Dermis blood vessel endothelial cell (primary cell): ENCODE data around the gene OGFR. TPM values are rescaled to one million over a fixed set of nuclear protein-coding genes. Genes with fewer than 3 reads are reported as not detected.
A peak's percentile ranks its signal among the peaks of the same experiment; 100 is the strongest.
"Not testable (repeated sequence)": the region's sequence is repeated elsewhere in the genome, so short reads cannot be mapped to it uniquely, and the experiment has no call there.

Experiments
- DNase-seq: peaks from one replicate; pipeline ENCODE4 v3.0.0; 2010
- total RNA-seq: library from RNA; depleted of rRNA; stranded (reverse); fragments of >200 nt; gene quantifications from 2 replicates; pipeline ENCODE4 v1.2.3, GENCODE V29; 2014

The OGFR gene
- total RNA-seq, 1 donor from 2014 or later, result 48.8 TPM

DNA sequence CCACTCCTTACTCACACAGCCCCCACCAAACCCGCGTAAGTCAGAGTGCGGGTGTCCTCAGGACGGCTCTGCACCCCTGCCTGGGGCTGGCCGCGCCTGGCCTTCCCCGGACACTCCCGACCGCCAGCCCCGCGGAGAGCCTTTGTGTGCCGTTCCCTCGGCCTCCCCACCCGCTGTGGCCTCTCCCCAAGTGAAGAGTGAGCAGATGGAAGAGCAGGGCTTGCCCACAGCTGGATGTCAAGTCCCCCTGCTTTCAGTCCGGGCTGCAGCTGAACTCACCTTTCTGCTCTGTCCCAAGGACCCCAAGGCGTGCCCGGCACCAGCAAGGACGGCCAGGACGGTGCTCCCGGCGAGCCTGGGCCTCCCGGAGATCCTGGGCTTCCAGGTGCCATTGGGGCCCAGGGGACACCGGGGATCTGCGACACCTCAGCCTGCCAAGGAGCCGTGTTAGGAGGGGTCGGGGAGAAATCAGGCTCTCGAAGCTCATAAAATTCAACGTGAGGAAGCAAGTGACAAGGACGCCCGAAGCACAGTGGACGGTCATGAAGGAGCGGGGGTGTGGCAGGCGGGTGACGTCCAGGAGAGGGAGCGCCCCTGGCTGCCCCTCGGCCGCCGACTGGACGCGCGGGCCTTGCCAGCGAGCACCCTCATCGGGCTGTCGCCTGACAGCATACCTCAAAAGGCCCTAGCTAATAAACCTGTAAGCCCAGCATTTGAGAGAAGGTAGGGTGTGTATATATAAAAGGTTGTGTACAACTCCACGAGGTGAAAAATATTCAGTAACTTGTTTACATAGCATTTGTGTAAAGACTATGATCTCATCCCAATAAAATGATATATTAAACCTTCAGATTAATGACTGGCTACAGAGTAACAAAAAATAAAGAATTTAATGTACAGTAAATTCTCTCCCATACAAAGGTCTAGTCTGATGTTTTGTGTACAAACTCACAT is 35.9 kb downstream of the OGFR start:
- no peak for DNase-seq

DNA sequence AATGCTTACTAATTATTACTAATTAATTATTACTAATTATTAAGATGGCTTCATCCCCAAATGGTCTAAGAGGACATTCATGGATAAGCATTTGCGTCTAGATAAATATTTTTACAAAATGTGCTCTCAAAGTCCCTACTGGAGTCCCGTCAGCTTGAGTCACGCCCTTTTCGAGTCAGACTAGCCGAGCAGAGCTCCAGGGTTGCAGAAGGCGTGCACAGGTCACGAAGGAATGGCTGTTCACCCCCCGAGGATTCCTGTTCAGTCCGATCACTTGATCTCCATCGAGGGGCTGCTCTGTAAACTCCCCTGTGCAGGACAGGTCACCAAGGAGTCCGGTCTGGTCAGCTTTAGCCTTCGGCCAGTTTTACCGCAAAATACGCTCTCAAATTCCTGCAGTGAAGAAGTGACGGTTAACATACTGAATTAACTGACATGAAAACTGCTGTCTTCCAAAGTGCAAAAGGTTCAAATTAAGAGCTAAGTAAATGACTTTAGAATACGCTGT is 37.1 kb downstream of the OGFR start:
- no peak for DNase-seq

DNA sequence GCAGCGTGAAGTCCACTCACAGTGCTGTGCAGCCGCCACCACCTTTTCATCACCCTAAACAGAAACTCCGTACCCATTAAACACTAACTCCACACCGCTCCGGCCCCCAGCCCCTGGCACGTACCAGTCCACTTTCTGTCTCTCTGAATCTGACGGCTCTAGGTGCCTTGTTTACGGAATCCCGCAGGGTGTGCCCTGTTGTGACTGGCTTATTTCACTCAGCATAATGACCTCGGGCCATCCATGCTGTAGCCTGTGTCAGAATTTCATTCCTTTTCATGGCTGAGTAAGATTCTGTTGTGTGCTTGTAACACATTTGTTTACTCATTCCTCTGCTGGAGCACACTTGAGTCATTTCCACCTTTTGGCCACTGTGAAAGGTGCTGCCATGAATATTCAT is 39.0 kb downstream of the OGFR start:
- no peak for DNase-seq

DNA sequence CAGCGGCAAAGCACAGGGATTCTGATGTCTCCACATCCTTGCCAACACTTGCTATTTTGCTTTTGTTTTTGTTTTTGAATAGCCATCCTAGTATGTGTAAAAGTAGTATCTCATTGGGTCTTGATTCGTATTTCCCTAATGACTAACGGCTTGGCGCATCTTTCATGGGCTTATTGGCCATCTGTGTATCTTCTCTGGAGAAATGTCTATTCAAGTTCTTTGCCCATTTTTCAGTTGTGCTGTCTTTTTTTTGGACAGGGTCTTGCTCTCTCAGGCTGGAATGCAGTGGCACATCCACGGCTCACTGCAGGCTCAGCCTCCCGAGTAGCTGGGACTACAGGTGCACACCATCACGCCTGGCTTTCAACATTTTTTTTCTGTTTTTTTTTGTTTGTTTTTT is 39.5 kb downstream of the OGFR start:
- no peak for DNase-seq

DNA sequence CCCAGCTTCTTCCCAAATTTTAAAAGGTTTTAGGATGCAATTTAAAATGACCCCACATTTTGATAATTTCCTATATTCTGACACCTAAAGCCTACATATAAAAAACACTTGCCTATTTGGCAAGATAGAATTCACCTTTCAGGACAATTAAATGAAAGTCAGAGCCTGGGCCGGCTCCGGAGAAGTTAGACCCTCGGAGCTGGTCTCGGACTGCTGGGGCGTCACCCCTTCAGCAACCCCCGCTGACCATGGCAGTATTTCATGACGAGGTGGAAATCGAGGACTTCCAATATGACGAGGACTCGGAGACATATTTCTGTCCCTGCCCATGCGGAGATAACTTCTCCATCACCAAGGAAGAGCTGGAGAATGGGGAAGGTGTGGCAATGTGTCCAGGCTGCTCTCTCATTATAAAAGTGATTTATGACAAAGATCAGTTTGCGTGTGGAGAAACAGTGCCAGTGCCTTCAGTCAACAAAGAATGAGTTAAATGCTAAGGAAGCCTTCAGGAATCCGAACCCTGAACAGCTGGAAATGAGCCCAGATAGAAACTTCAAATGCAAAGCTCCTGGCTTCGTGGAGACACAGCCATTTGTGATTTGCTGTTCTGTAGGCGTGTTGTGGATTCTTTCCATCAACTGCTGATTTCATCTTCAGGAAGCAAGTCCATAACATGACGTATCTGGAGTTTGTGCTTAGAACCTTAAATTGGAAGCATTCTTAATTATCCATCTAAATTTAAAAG is 41.0 kb downstream of the OGFR start:
- DNase-seq, result no peak

DNA sequence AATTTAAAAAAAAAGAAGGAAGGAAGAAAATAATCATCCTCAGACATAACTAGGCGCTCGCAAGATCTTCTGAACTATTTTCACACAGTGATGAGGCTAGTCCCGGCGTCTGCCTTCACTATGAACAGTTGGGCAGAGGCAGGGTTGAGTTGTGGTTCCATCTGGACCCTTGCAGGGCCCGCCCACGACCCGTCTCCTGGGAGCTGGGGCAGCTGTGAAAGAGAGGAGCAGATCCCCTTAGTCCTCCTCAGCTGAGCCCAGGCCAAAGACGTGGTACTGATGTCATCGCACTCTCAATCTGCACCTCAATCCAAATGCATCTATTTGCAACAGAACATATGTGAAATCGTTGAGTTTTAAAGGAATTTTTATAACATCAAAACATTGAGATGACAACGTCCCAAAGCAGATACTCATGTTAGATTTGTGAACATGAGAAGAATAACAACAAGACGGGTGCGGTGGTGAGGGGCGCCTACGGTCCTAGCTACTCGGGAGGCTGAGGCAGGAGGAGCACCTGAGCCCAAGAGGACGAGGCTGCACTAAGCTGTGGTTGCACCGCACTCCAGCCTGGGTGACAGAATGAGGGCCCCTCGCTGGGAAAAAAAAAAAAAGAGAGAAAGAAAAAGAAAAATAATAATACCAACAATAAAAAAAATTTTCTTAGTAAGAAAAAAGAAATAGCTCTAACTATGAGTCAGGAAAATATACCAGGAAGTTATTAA is 41.7 kb downstream of the OGFR start:
- DNase-seq, result no peak

DNA sequence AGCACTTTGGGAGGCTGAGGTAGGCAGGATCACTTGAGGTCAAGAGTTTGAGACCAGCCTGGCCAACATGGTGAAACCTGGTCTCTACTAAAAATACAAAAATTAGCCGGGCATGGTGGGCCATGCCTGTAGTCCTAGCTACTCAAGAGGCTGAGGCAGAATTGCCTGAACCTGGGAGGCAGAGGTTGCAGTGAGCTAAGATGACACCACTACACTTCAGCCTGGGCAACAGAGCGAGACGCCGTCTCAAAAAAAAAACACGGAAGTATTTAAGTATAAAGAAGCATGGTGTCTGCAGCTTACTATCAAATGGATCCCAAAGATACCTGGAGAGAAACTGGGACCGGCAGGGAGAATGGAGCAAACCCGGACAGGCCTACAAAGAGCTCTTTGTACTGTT is 44.3 kb downstream of the OGFR start:
- not testable (repeated sequence) for DNase-seq

DNA sequence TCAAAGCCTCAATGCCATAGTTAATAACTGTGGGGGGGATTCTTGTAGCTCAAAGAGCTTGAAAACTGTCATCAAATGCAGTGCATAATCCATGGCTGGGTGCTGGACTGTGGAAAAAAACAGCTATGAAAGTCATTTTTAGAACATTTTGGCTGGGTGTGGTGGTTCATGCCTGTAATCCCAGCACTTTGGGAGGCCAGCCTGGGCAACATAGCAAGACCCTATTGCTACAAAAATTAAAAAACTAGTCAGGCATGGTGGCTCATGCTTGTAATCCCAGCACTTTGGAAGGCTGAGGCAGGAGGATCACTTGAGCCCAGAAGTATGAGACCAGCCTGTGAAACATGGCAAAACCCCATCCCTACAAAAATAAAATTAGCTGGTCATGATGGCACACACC is 44.8 kb downstream of the OGFR start:
- no peak for DNase-seq

DNA sequence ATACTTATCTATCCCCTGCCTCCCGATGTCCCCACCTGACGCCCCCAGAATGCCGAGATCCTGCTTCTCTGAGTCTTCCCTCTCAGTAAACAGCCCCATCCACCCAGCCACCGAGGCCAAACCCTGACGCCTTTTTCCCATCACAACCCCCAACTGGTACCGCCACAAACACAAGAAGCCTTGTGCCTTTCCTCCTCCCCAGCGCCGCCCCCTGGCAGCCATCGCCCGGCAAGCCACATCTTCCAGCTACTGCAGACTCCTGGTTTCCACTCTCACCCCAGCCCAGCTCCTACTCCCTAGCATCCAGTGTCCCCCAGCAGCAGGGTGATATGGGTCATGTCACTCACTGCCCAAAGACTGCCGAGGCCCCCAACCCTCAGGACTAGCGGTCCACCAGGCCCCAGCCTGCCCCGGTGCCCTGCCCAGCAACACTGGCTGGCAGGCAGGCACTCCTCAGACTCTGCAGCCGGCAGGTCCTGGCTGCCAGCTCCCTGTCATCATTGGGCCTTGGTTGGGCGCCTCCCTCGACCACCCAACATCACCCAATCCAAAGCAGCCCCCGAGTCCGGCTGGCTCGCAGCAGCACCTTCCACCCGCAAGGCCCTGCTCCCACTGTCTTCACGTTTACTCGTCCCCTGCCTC is 45.8 kb downstream of the OGFR start:
- DNase-seq, result no peak

DNA sequence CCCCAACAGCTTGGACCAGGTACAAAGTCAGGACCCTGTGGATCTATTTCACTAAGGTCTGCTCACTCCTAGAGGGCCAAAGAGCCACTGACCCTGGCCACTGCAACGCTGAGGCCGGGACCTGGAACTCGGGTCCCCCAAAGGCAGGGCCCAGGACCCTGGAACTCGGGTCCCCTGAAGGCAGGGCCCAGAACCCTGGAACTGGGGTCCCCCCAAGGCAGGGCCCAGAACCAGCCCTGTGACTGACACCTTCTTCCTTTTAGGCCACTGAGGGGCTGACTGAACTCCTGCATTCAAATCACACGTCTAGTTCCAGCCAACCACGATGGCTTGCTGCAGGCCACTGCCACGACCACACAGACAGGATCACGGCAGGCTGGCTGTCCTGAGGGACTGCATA is 47.6 kb downstream of the OGFR start:
- DNase-seq, result no peak

DNA sequence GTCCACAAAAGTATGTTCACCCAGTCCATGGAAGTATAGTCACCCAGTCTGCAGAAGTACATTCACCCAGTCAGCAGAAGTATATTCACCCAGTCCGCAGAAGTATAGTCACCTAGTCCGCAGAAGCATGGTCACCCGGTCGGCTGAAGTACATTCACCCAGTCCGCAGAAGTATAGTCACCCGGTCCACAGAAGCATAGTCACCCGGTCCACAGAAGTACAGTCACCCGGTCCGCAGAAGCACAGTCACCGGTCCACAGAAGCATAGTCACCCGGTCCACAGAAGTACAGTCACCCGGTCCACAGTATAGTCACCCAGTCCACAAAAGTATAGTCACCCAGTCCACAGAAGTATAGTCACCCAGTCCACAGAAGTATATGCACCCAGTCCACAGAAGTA is 48.2 kb downstream of the OGFR start:
- DNase-seq, result no peak

DNA sequence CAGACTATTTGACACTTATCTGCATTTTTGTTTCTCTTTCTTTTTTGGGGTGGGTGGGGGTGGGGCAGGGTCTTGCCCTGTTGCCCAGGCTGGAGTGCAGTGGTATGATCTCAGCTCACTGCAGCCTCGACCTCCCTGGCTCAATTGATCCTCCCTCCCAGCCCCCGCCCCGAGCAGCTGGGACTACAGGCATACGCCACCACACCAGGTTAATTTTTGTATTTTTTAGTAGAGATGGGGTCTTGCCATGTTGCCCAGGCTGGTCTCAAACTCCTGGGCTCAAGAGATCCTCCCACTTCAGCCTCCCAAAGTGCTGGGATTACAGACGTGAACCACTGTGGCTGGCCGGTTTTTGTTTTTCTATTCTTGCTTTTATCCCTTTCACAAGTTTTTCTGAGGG is 48.7 kb downstream of the OGFR start:
- DNase-seq, result not testable (repeated sequence)

DNA sequence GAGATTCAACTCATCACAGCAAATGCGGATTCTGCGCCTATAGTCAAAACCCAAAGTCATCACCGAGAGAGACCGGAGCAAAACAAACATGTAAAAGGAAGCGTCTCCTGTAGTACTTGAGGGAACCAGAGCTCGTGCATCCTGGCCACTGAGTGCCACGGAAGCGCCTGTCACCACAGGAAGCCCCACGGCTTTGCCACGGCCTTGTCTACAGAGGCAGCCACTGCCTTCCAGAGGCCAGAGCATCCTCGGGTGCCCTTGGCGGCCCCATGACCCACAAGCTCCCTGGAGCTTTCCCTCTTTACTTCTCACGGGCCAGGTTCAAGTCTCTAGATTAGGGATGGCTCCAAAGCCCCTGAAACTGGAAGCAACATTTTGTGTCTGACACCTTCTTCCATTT is 49.5 kb downstream of the OGFR start:
- no peak for DNase-seq

DNA sequence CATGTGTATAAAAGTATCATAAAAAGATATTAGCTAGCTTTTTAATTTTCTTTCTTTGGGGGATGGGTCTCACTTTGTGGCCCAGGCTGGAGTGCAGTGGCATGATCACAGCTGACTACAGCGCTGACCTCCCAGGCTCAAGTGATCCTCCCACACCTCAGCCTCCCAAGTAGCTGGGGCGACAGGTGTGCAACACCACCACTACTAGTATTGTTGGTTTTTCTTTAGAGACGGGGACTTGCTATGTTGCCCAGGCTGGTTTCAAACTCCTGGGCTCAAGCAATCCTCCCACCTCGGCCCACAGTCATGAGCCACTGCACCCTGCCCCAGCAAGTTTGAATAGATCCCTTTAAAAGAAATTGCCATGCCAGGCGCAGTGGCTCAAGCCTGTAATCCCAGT is 50.5 kb downstream of the OGFR start:
- no peak for DNase-seq

DNA sequence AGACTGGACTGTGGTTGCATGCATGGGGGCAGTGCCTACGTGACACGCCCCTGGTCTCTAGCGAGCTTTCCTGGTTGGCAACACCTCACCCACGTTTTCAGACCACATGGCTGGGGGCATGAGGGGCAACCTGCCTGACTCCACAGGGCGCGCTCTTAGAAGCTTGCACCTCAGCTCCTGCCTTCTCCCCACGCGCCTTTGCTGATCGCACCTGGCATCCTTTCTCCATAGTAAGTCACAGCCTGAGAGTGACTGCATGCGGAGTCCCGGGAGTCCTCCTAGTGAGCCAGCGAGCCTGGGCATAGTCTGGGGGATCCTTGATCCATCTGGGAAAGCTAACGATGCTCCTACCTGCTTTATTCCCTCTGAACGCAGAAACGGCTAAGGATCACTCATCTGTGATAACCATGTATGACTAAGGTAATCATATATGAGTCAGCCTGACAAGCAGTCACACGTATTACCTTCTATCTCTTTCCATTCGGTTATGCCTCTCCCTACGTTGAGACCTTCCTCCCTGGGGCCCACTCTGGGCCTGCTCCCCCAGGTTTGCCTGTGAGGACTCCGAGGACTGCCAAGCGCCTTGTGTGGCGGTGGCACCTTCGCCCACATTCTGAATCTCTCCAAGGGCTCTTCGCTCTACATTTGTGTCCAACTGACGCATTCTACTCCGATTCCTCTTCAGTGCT is 52.4 kb downstream of the OGFR start:
- DNase-seq, result no peak

DNA sequence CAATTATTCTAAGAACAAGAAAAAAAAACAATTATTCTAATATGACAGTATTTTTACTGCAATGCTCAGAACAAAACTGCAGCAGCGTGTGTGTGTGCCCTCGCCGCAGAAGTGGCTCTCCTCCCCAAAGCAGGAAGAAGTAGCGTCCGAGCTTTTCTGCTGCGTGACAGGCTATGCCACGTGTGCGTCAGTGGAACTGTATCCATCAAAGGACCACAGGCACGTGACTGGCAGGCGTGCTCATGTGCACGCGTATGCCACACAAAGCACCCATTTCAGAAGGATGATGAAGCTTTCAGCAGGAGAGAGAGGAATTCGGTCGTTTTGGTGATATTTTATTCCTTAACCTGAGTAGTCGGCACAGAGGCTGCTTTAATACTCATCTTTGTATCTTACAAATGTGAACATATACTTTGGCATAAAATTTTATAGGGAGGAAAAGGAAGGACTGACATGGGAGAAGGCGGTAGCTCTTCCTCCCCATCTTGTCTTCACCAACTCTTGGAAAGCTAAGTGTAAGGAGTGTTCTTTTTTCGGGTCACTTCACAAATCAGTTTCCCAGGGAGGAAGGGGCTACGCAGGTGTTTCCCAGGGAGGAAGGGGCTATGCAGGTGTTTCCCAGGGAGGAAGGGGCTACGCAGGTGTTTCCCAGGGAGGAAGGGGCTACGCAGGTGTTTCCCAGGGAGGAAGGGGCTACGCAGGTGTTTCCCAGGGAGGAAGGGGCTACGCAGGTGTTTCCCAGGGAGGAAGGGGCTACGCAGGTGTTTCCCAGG is 53.6 kb downstream of the OGFR start:
- peak; percentile 46 for DNase-seq

DNA sequence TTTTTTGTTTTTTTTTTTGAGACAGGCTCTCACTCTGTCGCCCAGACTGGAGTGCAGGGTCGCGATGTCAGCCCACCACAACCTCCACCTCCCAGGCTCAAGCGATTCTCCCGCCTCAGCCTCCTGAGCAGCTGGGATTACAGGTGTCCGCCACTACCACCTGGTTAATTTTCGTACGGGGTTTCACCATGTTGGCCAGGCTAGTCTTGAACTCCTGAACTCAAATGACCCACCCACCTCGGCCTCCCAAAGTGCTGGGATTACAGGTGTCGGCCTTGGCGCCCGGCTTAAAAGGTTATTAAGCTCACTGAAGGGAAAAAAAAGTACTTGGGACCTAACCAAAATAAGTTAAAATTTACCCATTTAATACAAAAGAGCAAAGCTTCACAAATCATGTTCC is 55.1 kb downstream of the OGFR start:
- DNase-seq, result no peak

DNA sequence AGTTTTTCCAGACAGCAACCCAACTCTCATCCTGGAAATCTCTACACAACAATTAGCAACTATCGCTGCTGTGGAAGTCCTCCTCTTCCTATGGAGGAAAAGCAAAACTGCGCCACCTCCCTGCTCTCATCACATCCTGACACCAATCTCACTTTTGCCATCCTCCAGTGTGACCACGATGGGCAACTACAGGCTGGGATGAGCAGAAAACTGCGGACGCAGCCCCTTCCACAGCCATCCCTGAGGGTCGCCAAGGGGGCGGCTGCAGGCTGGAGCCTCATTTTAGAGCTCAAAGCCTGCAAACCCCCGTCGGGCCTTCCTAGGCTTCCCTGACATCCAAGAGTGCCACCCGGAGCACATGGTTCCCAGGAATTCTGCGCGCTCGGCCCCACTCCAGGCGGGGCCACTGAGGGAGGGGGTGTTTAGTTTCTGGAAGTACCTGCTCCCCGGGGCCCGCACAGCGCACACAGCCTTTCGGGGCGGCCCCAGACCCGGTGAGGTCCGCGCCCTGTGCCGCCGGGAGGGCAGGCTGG is 55.8 kb downstream of the OGFR start:
- DNase-seq, result peak; percentile 65

DNA sequence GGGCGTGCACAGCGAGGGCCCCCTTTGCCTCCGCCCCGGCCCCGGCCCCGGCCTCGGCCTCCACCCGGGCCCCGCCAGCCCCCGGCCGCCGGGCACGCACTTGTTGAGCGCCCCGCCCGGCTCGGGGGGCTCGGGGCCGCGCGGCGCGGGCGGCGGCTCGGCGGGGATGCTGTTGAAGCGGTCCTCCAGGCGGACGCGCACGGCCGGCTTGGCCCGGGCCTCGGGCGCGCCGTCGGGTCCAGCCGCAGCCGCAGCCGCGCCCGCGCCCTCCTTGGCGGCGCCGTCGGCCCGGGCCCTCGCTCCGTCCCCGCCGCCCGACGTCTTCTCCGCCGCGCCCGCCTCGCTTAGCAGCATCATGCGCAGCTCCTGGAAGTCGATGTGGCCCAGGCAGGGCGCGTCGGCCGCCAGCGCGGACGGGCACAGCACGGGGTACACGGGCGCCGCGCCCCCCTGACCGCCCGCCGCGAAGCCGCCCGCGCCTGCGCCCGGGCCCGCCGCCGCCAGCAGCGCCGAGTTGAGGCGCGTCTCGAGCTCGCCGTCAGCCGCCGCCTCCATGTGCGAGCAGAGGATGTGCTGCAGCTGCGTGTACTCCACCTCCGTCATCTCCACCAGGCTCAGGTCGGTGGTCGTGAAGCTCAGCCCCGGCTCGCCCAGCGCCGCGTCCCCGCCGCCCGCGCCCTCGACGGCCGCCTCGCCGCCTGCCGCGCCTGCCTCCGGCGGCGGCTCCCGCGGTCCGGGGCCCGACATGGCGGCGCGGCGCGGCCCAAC is 56.5 kb downstream of the OGFR start:
- peak; percentile 42 for DNase-seq

DNA sequence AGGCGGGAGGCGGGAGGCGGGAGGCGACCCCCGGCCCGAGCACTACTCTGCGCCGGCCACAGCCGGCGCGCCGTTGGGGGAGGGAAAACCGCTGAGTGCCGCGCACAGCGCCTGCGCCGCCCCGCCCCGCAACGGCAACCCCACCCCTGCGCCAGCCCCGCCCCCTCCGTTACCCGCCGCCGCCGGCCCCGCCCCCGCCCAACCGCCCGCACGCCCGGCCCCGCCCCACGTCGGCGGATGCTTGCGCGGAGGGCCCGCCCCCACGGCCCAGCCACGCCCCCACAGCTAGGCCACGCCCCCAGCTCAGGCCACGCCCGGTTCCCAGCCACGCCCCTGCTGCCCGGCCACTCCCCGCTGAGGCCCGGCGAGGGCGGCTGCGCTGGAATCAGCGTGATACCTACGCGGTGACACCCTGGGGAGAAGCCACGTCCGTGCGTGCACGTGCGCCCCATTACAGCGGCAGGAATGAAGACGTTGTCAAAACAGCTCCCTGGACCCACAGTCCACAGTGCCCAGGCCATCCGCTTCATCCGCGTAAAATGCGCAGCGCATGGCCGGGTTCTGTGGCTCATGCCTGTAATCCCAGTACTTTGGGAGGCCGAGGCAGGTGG is 57.2 kb downstream of the OGFR start, which contains the start of gene TCFL5:
Gene TCFL5, minus strand, starts transcription at position 97 of the 611 bp plus-strand sequence. CDS start 152 bp downstream, outside the sequence.
- peak; percentile 94 for DNase-seq
